ENCODE data around the gene MYOZ1. TPM values are rescaled to one million over a fixed set of nuclear protein-coding genes. Genes with fewer than 3 reads are reported as not detected.

MYOZ1 gene
- polyA plus RNA-seq, 1 of the 3 experiments (the other 2 are of a cell fraction), result 0.26 TPM

GRCh38 chr10:73590881-73591799 is 50.1 kb downstream of the MYOZ1 start, which contains the start of gene USP54:
Gene USP54, minus strand, starts transcription at chr10:73591342. Its CDS starts 15,684 bp downstream, at chr10:73575658.
- H3K9ac ChIP-seq, result peak within 1 kb of the TSS; percentile 44; the same call in 1 of the 2 replicates
- TF ChIP-seq CHD2 (IDR thresholded peaks at IDR 0.05; ENCODE audit: low read length, partially characterized antibody) (no peak), JUND (IDR thresholded peaks at IDR 0.05) (no peak), YY1 (IDR thresholded peaks at IDR 0.05; ENCODE audit: low read depth) (no peak), ZBTB33 (IDR thresholded peaks at IDR 0.05; ENCODE audit: borderline replicate concordance, low read depth) (no peak), IRF3 (IDR thresholded peaks at IDR 0.05; ENCODE audit: low read depth, low read length) (no peak), TCF12 (IDR thresholded peaks at IDR 0.05) (no peak), GABPA (IDR thresholded peaks at IDR 0.05; ENCODE audit: low read depth) (no peak), PBX3 (IDR thresholded peaks at IDR 0.05) (no peak; the same call in 1 of the 2 replicates), TAF1 (IDR thresholded peaks at IDR 0.05; ENCODE audit: borderline replicate concordance, low read depth, low read length) (no peak), NFIC (IDR thresholded peaks at IDR 0.05; ENCODE audit: borderline replicate concordance) (no peak), EZH2phosphoT487 (IDR thresholded peaks at IDR 0.05; ENCODE audit: borderline replicate concordance, low read depth) (no peak), REST (IDR thresholded peaks at IDR 0.05; ENCODE audit: low read depth, low read length) (no peak), FOXM1 (IDR thresholded peaks at IDR 0.05; ENCODE audit: low read depth) (no peak), USF1 (IDR thresholded peaks at IDR 0.05; ENCODE audit: borderline replicate concordance, low read depth) (no peak), FOXJ3 (CRISPR knock-in tag; IDR thresholded peaks at IDR 0.05) (no peak), RXRA (IDR thresholded peaks at IDR 0.05; ENCODE audit: borderline replicate concordance, low read depth) (no peak)
- no peaks in the 10 kb centered on the region for H4K20me1 ChIP-seq (ENCODE audit: insufficient read depth)
- DNase-seq, result no peak
- H3K9me2 ChIP-seq, result no peaks in the 10 kb centered on the region
- peak within 1 kb of the TSS; percentile 42 for H2AFZ ChIP-seq (ENCODE audit: low read depth)
- H3K9me3 ChIP-seq, result no peaks in the 10 kb centered on the region
- 0 out of 4 replicates have a peak within 1 kb of the TSS, but pooled peaks of 1 of the 2 experiments have one; percentile 16 for H3K4me3 ChIP-seq (ENCODE audit: low read depth in 2 of 2, low read length in 1 of 2)
- H3K4me1 ChIP-seq (ENCODE audit: control insufficient read depth in 1 of 2, insufficient read depth in 2 of 2, low read depth in 1 of 2, low read length in 1 of 2), result peaks cover 2 to 35% of the 10 kb centered on the region in 2 experiments
- no peaks in the 10 kb centered on the region for H3K27me3 ChIP-seq (ENCODE audit: insufficient read depth)
- POLR2A ChIA-PET, result no interaction called here
- H3K79me2 ChIP-seq (ENCODE audit: insufficient read depth), result no peaks in the 10 kb centered on the region; the same call in 1 of the 2 replicates
- no peaks in the 10 kb centered on the region for H3K36me3 ChIP-seq (replicated peaks in 1 of 2; ENCODE audit: control insufficient read depth in 1 of 2, insufficient read depth in 2 of 2, low read length in 1 of 2)
- H3K4me2 ChIP-seq, result peak within 1 kb of the TSS; percentile 63
- WGBS (ENCODE audit: low lambda C conversion rate), result 45% methylated on average over 6 of the region's 6 CpGs
- H3F3A ChIP-seq (replicated peaks; ENCODE audit: insufficient read depth), result peaks cover 25% of the 10 kb centered on the region
- peak within 1 kb of the TSS; percentile 61 to 67; a peak in 3 of 4 replicates for H3K27ac ChIP-seq (ENCODE audit: low read depth in 2 of 2, low read length in 1 of 2)
- CTCF ChIA-PET, result interaction anchor here (0.6 to 2.0 kb wide), 5 partner anchors 14 to 273 kb away, joined by 3 to 6 read pairs (median 3); no protein-coding TSS in a partner anchor
